MM.1S (cell line): ENCODE measurements around the gene RBMY1J.
"Not testable (repeated sequence)": the region's sequence is repeated elsewhere in the genome, so short reads cannot be mapped to it uniquely, and the experiment has no call there.

Experiments used
- DNase-seq: peaks from one replicate; pipeline ENCODE4 v3.0.0-alpha.2; 2015
- H2AFZ ChIP-seq: fragments of 300-600 bp; sonication (generic); 2 replicates; pipeline ENCODE4 v1.6.0; 2016; ENCODE audit warnings: antibody characterized with exemption, low read length
- H3F3A ChIP-seq: fragments of 300-600 bp; sonication (generic); 2 replicates; pipeline ENCODE4 v1.6.1; 2016; ENCODE audit warnings: mild to moderate bottlenecking, antibody characterized with exemption, low read length, moderate library complexity, mixed read lengths; ENCODE audit not compliant: insufficient read depth
- H3K27ac ChIP-seq: fragments of 300-600 bp; sonication (generic); 2 replicates; pipeline ENCODE4 v1.5.1; 2016; ENCODE audit warnings: mild to moderate bottlenecking, low read length
- H3K27me3 ChIP-seq: fragments of 300-600 bp; sonication (generic); replicated peaks from 2 replicates; pipeline ENCODE4 v1.6.0; 2016; ENCODE audit warnings: low read length; ENCODE audit not compliant: insufficient read depth
- H3K36me3 ChIP-seq: fragments of 300-600 bp; sonication (generic); replicated peaks from 2 replicates; pipeline ENCODE4 v1.6.1; 2016; ENCODE audit warnings: mild to moderate bottlenecking, low read length, mixed read lengths; ENCODE audit not compliant: insufficient read depth
- H3K4me1 ChIP-seq: fragments of 300-600 bp; sonication (generic); 2 replicates; pipeline ENCODE4 v1.6.1; 2016; ENCODE audit warnings: low read length, mixed read lengths
- H3K4me2 ChIP-seq: fragments of 300-600 bp; sonication (generic); 2 replicates; pipeline ENCODE4 v1.6.0; 2016; ENCODE audit warnings: low read depth, low read length
- H3K4me3 ChIP-seq: fragments of 300-600 bp; sonication (generic); 2 replicates; pipeline ENCODE4 v1.5.1; 2016; ENCODE audit warnings: low read length, mixed read lengths
- H3K79me2 ChIP-seq: fragments of 300-600 bp; sonication (generic); 2 replicates; pipeline ENCODE4 v1.6.1; 2016; ENCODE audit warnings: mixed run types, low read length, mixed read lengths
- H3K9ac ChIP-seq: fragments of 300-600 bp; sonication (generic); 2 replicates; pipeline ENCODE4 v1.6.1; 2016; ENCODE audit warnings: low read length, mixed read lengths
- H3K9me2 ChIP-seq: fragments of 300-600 bp; sonication (generic); replicated peaks from 2 replicates; pipeline ENCODE4 v1.6.1; 2016; ENCODE audit warnings: mild to moderate bottlenecking, low read length, mixed read lengths; ENCODE audit not compliant: insufficient read depth
- H3K9me3 ChIP-seq: fragments of 300-600 bp; sonication (generic); replicated peaks from 2 replicates; pipeline ENCODE4 v1.6.1; 2016; ENCODE audit warnings: mild to moderate bottlenecking, low read length, mixed read lengths; ENCODE audit not compliant: insufficient read depth
- H4K20me1 ChIP-seq: fragments of 300-600 bp; sonication (generic); 2 replicates; pipeline ENCODE4 v1.6.1; 2016; ENCODE audit warnings: mild to moderate bottlenecking, low read length, moderate library complexity, mixed read lengths; ENCODE audit not compliant: insufficient read depth
- CTCF ChIP-seq: fragments of 300-600 bp; sonication (generic); IDR thresholded peaks from 2 replicates; pipeline ENCODE4 v1.5.1; 2016; ENCODE audit warnings: antibody characterized with exemption, low read length, mixed read lengths
- EZH2 ChIP-seq: fragments of 300-600 bp; sonication (generic); optimal IDR thresholded peaks from 2 replicates; pipeline ENCODE3; 2017; ENCODE audit warnings: low read depth, mild to moderate bottlenecking, antibody characterized with exemption, low read length, mixed read lengths
- EZH2phosphoT487 ChIP-seq: fragments of 300-600 bp; sonication (generic); IDR thresholded peaks from 2 replicates; pipeline ENCODE4 v1.6.1; 2018; ENCODE audit warnings: antibody characterized with exemption, low read length

RBMY1J gene

GRCh38 chrY:22403110-22403509 lies at the start of gene RBMY1J:
Gene RBMY1J, plus strand, starts transcription at chrY:22403410. Its CDS starts 2,038 bp downstream, at chrY:22405448.
- H2AFZ ChIP-seq, H3K4me1 ChIP-seq, H3K9me2 ChIP-seq, H3K27me3 ChIP-seq, DNase-seq, H3K9ac ChIP-seq, H3K27ac ChIP-seq, H4K20me1 ChIP-seq, H3K36me3 ChIP-seq, H3F3A ChIP-seq, H3K79me2 ChIP-seq, H3K9me3 ChIP-seq, H3K4me3 ChIP-seq, H3K4me2 ChIP-seq: not testable (repeated sequence)

GRCh38 chrY:22367416-22367815 lies 35.8 kb upstream of the RBMY1J start:
- no peak overlapping the region for H3K4me3 ChIP-seq
- H3K36me3 ChIP-seq: no peaks in the 10 kb centered on the region
- no peaks in the 10 kb centered on the region for H4K20me1 ChIP-seq
- H2AFZ ChIP-seq: no peak overlapping the region
- no peak for DNase-seq
- H3K9ac ChIP-seq: no peak overlapping the region
- no peak overlapping the region for H3K4me2 ChIP-seq
- H3K79me2 ChIP-seq: no peaks in the 10 kb centered on the region
- H3K27me3 ChIP-seq: no peaks in the 10 kb centered on the region
- H3K27ac ChIP-seq: no peak overlapping the region
- H3K4me1 ChIP-seq: no peaks in the 10 kb centered on the region
- TF ChIP-seq EZH2phosphoT487 (no peak), EZH2 (no peak), CTCF (no peak)
- H3F3A ChIP-seq: no peaks in the 10 kb centered on the region
- H3K9me2 ChIP-seq: no peaks in the 10 kb centered on the region
- H3K9me3 ChIP-seq: no peaks in the 10 kb centered on the region

GRCh38 chrY:22370623-22371022 lies 32.6 kb upstream of the RBMY1J start:
- Histone ChIP-seq H3K9me2 (no peaks in the 10 kb centered on the region), H3F3A (no peaks in the 10 kb centered on the region), H4K20me1 (no peaks in the 10 kb centered on the region), H3K9ac (no peak overlapping the region), H3K4me3 (no peak overlapping the region), H3K4me2 (no peak overlapping the region), H3K79me2 (no peaks in the 10 kb centered on the region), H3K36me3 (no peaks in the 10 kb centered on the region), H2AFZ (no peak overlapping the region), H3K9me3 (no peaks in the 10 kb centered on the region), H3K4me1 (no peaks in the 10 kb centered on the region), H3K27ac (no peak overlapping the region), H3K27me3 (no peaks in the 10 kb centered on the region)
- DNase-seq: no peak
- TF ChIP-seq CTCF (no peak), EZH2phosphoT487 (no peak), EZH2 (no peak)

GRCh38 chrY:22373494-22373893 lies 29.7 kb upstream of the RBMY1J start:
- Histone ChIP-seq H3K27me3 (no peaks in the 10 kb centered on the region), H3K4me1 (no peaks in the 10 kb centered on the region), H3K4me3 (no peak overlapping the region), H3K9me2 (no peaks in the 10 kb centered on the region), H3F3A (no peaks in the 10 kb centered on the region), H3K36me3 (no peaks in the 10 kb centered on the region), H2AFZ (no peak overlapping the region), H4K20me1 (no peaks in the 10 kb centered on the region), H3K27ac (no peak overlapping the region), H3K79me2 (no peaks in the 10 kb centered on the region), H3K9ac (no peak overlapping the region), H3K9me3 (no peaks in the 10 kb centered on the region), H3K4me2 (no peak overlapping the region)
- TF ChIP-seq CTCF: no peak
- no peak for TF ChIP-seq EZH2
- no peak for TF ChIP-seq EZH2phosphoT487
- DNase-seq: no peak

GRCh38 chrY:22444718-22445396 lies 41.6 kb downstream of the RBMY1J start:
- not testable (repeated sequence) for H3K4me2 ChIP-seq, H3K36me3 ChIP-seq, H3K9me2 ChIP-seq

GRCh38 chrY:22455522-22455921 lies 52.3 kb downstream of the RBMY1J start:
- not testable (repeated sequence) for H3K79me2 ChIP-seq

More at GRCh38 chrY:22444718-22445396, 41.6 kb downstream of the RBMY1J start:
- not testable (repeated sequence) for H4K20me1 ChIP-seq, DNase-seq, H3K79me2 ChIP-seq, H3K27ac ChIP-seq, H3K27me3 ChIP-seq, H2AFZ ChIP-seq, H3F3A ChIP-seq, H3K4me3 ChIP-seq, H3K9me3 ChIP-seq, H3K9ac ChIP-seq, H3K4me1 ChIP-seq

More at GRCh38 chrY:22455522-22455921, 52.3 kb downstream of the RBMY1J start:
- not testable (repeated sequence) for H3K9me3 ChIP-seq, H3K27me3 ChIP-seq, DNase-seq, H3F3A ChIP-seq, H3K9me2 ChIP-seq, H3K4me3 ChIP-seq, H3K36me3 ChIP-seq, H4K20me1 ChIP-seq, H3K27ac ChIP-seq, H3K4me2 ChIP-seq, H3K4me1 ChIP-seq, H2AFZ ChIP-seq, H3K9ac ChIP-seq
